Ascending aorta (tissue), 2 donors: ENCODE measurements around the gene INSM1. TPM values are rescaled to one million over a fixed set of nuclear protein-coding genes. Genes with fewer than 3 reads are reported as not detected.

ENCODE experiments used
- DNase-seq, 2 donors: peaks; one replicate each; pipeline ENCODE4 v3.0.0-alpha.2; 2019; ENCODE audit warnings: low spot score in 2 of 2
- H3K27ac ChIP-seq, 2 donors: fragments of 200-600 bp; sonication (generic); one replicate each; pipeline ENCODE4 v1.5.1; 2016 to 2017; ENCODE audit warnings: mild to moderate bottlenecking in 1 of 2
- H3K27me3 ChIP-seq: fragments of 200-600 bp; sonication (generic); one replicate; pipeline ENCODE4 v1.5.1; 2017
- H3K36me3 ChIP-seq, 2 donors: fragments of 200-600 bp; sonication (generic); one replicate each; pipeline ENCODE4 v1.5.1; 2016
- H3K4me1 ChIP-seq, 2 donors: fragments of 200-600 bp; sonication (generic); one replicate each; pipeline ENCODE4 v1.5.1; 2016 to 2017; ENCODE audit warnings: mild to moderate bottlenecking in 1 of 2
- H3K4me3 ChIP-seq, 2 donors: fragments of 200-600 bp; sonication (generic); one replicate each; pipeline ENCODE4 v1.5.1; 2016 to 2017; ENCODE audit warnings: mild to moderate bottlenecking in 1 of 2
- H3K9me3 ChIP-seq, 2 donors: fragments of 200-600 bp; sonication (generic); one replicate each; pipeline ENCODE4 v1.5.1; 2016
- CTCF ChIP-seq, 3 experiments: fragments of 200-600 bp in 2 of 3; fragments of 450-650 bp in 1 of 3; sonication (generic) in 2 of 3; IDR thresholded peaks; one replicate each; pipeline ENCODE4 v1.5.1; 2016 to 2019; ENCODE audit warnings: antibody characterized with exemption in 3 of 3, mild to moderate bottlenecking in 1 of 3, moderate library complexity in 1 of 3
- intact Hi-C: fragments of 100-400 bp; cut with DNase I; formaldehyde crosslinking; loops from one replicate; pipeline ENCODE4 v1.15.1; 2023
- total RNA-seq: library from RNA; depleted of rRNA; stranded (reverse); fragments of >200 nt; gene quantifications from one replicate; pipeline ENCODE4 v1.1.0, GENCODE V29; 2016

The INSM1 gene
- total RNA-seq, 1 donor from 2014 or later: not detected

- Histone ChIP-seq H3K4me3 (no peak overlapping the region), H3K36me3 (no peaks in the 10 kb centered on the region), H3K9me3 (no peaks in the 10 kb centered on the region), H3K27me3 (no peaks in the 10 kb centered on the region), H3K27ac (no peak overlapping the region), H3K4me1 (no peaks in the 10 kb centered on the region)
- TF ChIP-seq CTCF (IDR thresholded peaks at IDR 0.05): no peak
- intact Hi-C loops: no loop called here
- no peak for DNase-seq
These were observed 33.4 kb upstream of the INSM1 start for GRCh38 chr20:20334489-20334888.

GRCh38 chr20:20338133-20338730 is 29.7 kb upstream of the INSM1 start:
- Histone ChIP-seq H3K4me1 (no peaks in the 10 kb centered on the region), H3K27ac (no peak overlapping the region), H3K27me3 (no peaks in the 10 kb centered on the region), H3K36me3 (no peaks in the 10 kb centered on the region), H3K4me3 (no peak overlapping the region), H3K9me3 (no peaks in the 10 kb centered on the region)
- intact Hi-C loops: no loop called here
- no peak for DNase-seq
- no peak for TF ChIP-seq CTCF (IDR thresholded peaks at IDR 0.05)

GRCh38 chr20:20340443-20340842 is 27.5 kb upstream of the INSM1 start:
- Histone ChIP-seq H3K4me1 (no peaks in the 10 kb centered on the region), H3K4me3 (no peak overlapping the region), H3K27me3 (no peaks in the 10 kb centered on the region), H3K27ac (no peak overlapping the region), H3K9me3 (no peaks in the 10 kb centered on the region), H3K36me3 (no peaks in the 10 kb centered on the region)
- no peak for DNase-seq
- intact Hi-C loops: no loop called here
- no peak for TF ChIP-seq CTCF (IDR thresholded peaks at IDR 0.05)

GRCh38 chr20:20341371-20341770 is 26.5 kb upstream of the INSM1 start:
- TF ChIP-seq CTCF (IDR thresholded peaks at IDR 0.05): no peak
- Histone ChIP-seq H3K27ac (no peak overlapping the region), H3K4me1 (no peaks in the 10 kb centered on the region), H3K4me3 (no peak overlapping the region), H3K36me3 (no peaks in the 10 kb centered on the region), H3K9me3 (no peaks in the 10 kb centered on the region), H3K27me3 (no peaks in the 10 kb centered on the region)
- intact Hi-C loops: no loop called here
- no peak for DNase-seq

- H3K36me3 ChIP-seq: no peaks in the 10 kb centered on the region
- no peaks in the 10 kb centered on the region for H3K9me3 ChIP-seq
- no peak overlapping the region for H3K27ac ChIP-seq
- no peak for DNase-seq
- no peaks in the 10 kb centered on the region for H3K4me1 ChIP-seq
- intact Hi-C loops: no loop called here
- no peak overlapping the region for H3K4me3 ChIP-seq
- no peaks in the 10 kb centered on the region for H3K27me3 ChIP-seq
- TF ChIP-seq CTCF (IDR thresholded peaks at IDR 0.05): no peak
These were observed 25.8 kb upstream of the INSM1 start for GRCh38 chr20:20342066-20342465.

- Histone ChIP-seq H3K4me1 (no peaks in the 10 kb centered on the region), H3K27me3 (no peaks in the 10 kb centered on the region), H3K9me3 (peaks cover 0 to 8% of the 10 kb centered on the region in 2 donors), H3K4me3 (no peak overlapping the region), H3K27ac (no peak overlapping the region), H3K36me3 (no peaks in the 10 kb centered on the region)
- no peak for DNase-seq
- intact Hi-C loops: no loop called here
- TF ChIP-seq CTCF (IDR thresholded peaks at IDR 0.05): no peak
These were observed 24.0 kb upstream of the INSM1 start for GRCh38 chr20:20343932-20344331.
